Measurements from ENCODE around the gene HPSE2.
"Not testable (repeated sequence)": the region's sequence is repeated elsewhere in the genome, so short reads cannot be mapped to it uniquely, and the experiment has no call there.

HPSE2 gene

DNA sequence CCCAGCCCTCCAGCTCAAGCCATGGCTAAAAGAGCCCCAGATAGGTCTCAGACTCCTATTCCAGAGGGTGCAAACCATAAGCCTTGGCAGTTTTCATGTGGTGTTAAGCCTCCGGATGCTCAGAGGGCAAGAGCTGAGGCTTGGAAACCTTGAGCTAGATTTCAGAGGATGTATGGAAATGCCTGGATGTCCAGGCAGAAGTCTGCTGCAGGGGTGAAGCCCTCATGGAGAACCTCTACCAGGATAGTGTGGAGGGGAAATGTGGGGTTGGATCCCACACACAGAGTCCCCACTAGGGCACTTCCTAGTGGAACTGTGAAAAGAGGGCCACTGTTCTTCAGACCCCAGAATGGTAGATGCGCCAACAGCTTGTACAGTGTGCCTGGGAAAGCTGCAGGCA is 13.2 kb upstream of the HPSE2 start:
- DNase-seq (ENCODE audit: low read depth) = no peak
- H3K4me3 ChIP-seq (ENCODE audit: low read depth, low read length) = no peak overlapping the region
- TF ChIP-seq, protein P1, sequence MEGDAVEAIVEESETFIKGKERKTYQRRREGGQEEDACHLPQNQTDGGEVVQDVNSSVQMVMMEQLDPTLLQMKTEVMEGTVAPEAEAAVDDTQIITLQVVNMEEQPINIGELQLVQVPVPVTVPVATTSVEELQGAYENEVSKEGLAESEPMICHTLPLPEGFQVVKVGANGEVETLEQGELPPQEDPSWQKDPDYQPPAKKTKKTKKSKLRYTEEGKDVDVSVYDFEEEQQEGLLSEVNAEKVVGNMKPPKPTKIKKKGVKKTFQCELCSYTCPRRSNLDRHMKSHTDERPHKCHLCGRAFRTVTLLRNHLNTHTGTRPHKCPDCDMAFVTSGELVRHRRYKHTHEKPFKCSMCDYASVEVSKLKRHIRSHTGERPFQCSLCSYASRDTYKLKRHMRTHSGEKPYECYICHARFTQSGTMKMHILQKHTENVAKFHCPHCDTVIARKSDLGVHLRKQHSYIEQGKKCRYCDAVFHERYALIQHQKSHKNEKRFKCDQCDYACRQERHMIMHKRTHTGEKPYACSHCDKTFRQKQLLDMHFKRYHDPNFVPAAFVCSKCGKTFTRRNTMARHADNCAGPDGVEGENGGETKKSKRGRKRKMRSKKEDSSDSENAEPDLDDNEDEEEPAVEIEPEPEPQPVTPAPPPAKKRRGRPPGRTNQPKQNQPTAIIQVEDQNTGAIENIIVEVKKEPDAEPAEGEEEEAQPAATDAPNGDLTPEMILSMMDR (IDR thresholded peaks at IDR 0.05; ENCODE audit: low read depth, low read length) = no peak
- TF ChIP-seq, protein P2, sequence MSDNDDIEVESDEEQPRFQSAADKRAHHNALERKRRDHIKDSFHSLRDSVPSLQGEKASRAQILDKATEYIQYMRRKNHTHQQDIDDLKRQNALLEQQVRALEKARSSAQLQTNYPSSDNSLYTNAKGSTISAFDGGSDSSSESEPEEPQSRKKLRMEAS (IDR thresholded peaks at IDR 0.05; ENCODE audit: low read depth, low read length) = no peak
- no peak for TF ChIP-seq POLR2A (IDR thresholded peaks at IDR 0.05; ENCODE audit: extremely low read depth, insufficient read length)
- no peak for TF ChIP-seq MYC (IDR thresholded peaks at IDR 0.05; ENCODE audit: low read depth, low read length)

DNA sequence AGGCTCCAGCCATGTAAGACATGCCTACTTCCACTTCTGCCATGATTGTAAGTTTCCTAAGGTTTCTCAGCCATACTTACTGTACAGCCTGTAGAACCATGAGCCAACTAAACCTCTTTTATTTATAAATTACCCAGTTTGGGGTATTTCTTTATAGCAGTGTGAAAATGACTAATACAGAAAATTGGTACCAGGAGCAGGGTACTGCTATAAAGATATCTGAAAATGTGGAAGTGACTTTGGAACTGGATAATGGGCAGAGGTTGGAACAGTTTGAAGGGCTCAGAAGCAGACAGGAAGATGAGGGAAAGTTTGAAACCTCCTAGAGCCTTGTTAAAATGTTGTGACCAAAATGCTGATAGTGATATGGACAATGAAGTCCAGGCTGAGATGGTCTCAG is 12.2 kb upstream of the HPSE2 start:
- not testable (repeated sequence) for H3K4me3 ChIP-seq (ENCODE audit: low read depth, low read length); DNase-seq (ENCODE audit: low read depth)

DNA sequence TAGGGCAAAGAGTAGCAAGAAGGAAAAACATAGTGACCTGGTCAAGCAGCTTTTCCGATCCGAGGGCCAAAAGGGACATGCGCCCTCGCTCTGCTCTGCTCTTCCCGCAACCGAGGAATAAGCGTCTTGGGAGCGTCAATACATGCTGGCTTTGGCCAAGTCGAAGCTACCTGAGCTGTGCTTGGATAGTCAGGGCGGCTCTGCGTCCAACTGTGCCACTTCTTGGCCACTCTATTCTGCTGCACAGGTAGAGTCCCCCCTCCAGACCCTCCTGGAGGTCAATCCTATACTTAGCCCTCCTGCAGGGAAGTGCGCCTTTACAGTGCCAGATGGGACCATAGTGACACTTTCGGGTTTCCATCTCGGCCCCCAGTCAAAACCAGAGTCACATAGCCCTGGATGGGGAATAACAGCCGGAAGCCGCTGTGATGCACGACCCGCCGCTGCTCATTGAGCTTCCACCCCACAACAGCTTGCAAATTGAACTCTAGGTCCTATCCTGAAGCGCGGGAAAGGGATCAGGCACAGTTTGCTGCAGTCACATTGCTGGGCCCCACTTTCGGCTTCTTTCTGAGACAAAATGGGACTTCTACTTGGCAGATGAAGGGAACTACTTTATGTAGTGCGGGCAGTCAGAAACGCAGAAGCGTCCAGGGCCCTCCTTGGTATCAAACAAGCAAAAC is 1.1 kb upstream of the HPSE2 start:
- no peak for DNase-seq (ENCODE audit: low read depth)
- no peak overlapping the region for H3K4me3 ChIP-seq (ENCODE audit: low read depth, low read length)
- TF ChIP-seq MYC (IDR thresholded peaks at IDR 0.05; ENCODE audit: low read depth, low read length) = no peak
- no peak for TF ChIP-seq POLR2A (IDR thresholded peaks at IDR 0.05; ENCODE audit: extremely low read depth, insufficient read length)
- TF ChIP-seq, protein P2 (IDR thresholded peaks at IDR 0.05; ENCODE audit: low read depth, low read length) = no peak
- TF ChIP-seq, protein P1 (IDR thresholded peaks at IDR 0.05; ENCODE audit: low read depth, low read length) = no peak

DNA sequence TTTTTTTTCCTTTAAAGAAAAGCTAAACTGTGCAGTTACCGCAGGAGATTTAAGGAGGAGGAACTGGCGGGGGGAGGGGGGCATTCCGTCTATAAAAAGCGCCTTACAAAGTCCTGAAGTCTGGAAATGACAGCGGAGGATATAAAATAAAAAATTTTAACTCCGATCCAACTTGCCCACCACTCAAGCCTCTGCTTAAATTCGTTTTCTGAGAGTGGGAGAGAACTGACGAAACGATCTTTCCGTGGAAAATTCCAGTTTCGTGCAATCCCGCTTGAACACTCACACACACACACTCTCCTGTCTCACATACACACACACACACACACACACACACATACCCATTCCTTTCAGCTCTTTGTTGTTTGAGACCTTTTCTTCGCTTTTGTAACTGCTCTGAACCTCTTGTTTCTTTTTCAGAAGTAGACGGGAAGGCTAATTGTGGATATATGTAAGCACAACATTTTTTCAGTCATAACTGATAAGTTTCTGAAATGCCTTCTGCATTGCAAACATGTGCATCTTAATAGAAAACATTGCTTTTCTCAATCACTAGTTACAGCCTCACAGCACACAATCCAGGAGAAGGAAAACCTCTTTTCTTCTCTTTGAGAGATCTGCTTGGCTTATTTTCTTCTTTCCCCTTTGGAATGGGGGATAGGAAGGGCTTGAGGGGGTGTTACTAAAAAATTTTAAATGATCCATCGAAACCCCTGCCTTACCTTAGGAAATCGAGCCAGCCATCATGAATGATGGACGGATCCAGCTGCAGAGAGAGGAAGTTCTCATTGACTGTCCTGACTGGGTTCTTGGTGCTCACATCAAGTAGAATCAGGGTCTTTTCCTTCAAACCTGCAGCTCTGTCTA is 628 bp downstream of the HPSE2 start:
- peak overlapping the region; percentile 50 for H3K4me3 ChIP-seq (ENCODE audit: low read depth, low read length)
- DNase-seq (ENCODE audit: low read depth) = peak; percentile 11
- TF ChIP-seq MYC (IDR thresholded peaks at IDR 0.05; ENCODE audit: low read depth, low read length) = no peak
- TF ChIP-seq, protein P2 (IDR thresholded peaks at IDR 0.05; ENCODE audit: low read depth, low read length) = no peak
- TF ChIP-seq, protein P1 (IDR thresholded peaks at IDR 0.05; ENCODE audit: low read depth, low read length) = no peak
- TF ChIP-seq POLR2A (IDR thresholded peaks at IDR 0.05; ENCODE audit: extremely low read depth, insufficient read length) = no peak

DNA sequence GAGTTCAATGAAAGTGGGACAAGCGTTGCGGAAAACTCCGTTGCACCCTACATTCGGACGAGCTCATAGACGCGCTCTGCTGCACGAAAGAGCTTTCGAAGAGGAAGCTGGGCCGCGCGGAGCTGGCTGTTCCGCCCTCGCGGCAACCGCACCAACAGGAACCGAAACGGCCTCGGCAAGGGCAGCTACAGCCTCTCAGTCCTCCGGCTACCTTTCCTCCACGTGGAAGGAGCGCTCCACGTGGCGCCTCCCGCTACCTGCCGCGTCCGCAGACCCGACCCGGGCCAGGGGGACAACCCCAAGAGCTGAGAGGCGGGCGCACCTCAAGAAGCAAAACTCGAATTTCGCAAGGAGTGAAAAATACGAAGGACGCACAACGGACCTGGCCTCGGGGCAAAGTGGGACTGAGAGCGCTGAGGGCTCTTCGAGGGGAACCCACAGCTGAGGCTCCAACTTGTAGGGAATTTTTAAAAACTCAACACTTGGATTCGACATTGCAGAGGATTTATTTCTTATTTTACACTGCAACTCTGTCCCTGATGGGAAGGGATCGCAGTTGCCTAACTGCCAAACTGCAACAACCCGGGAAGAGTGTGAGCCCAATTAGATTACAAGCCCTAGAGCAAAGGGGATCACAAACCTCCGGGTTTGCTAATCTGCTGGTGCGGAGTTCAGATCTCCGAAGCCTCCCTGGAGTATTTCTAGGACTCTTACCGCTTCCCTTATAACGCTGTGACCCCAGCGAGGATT is 1.4 kb downstream of the HPSE2 start:
- peak overlapping the region; percentile 50 for H3K4me3 ChIP-seq (ENCODE audit: low read depth, low read length)

More for the DNA sequence above, 1.4 kb downstream of the HPSE2 start:
- DNase-seq (ENCODE audit: low read depth) = peak; percentile 91
- TF ChIP-seq, protein P2 (IDR thresholded peaks at IDR 0.05; ENCODE audit: low read depth, low read length) = peak; percentile 93
- TF ChIP-seq, protein P1 (IDR thresholded peaks at IDR 0.05; ENCODE audit: low read depth, low read length) = no peak
- TF ChIP-seq POLR2A (IDR thresholded peaks at IDR 0.05; ENCODE audit: extremely low read depth, insufficient read length) = no peak
- TF ChIP-seq MYC (IDR thresholded peaks at IDR 0.05; ENCODE audit: low read depth, low read length) = peak; percentile 84
